NCI-H524 treated with DMSO at 0.1 percent for 48 hours (cell line): ENCODE results near the gene XKR8.

Experiments used
- DNase-seq: peaks from one replicate; lab custom pipeline; 2025; lab: John Stamatoyannopoulos, UW

Gene XKR8

GRCh38 chr1:27959792-27960603, at the start of gene XKR8:
Gene XKR8, plus strand, starts transcription at chr1:27959973. Its CDS starts 97 bp downstream, at chr1:27960070.
- DNase-seq = no peak

GRCh38 chr1:27912429-27912828, 47.3 kb upstream of the XKR8 start:
- no peak for DNase-seq

GRCh38 chr1:27915082-27915575, 44.6 kb upstream of the XKR8 start:
- no peak for DNase-seq

GRCh38 chr1:27922272-27922671, 37.5 kb upstream of the XKR8 start:
- DNase-seq = no peak

GRCh38 chr1:27928216-27928954, 31.4 kb upstream of the XKR8 start:
- DNase-seq = no peak

- no peak for DNase-seq
Observed at GRCh38 chr1:27931184-27931583, 28.6 kb upstream of the XKR8 start.

- DNase-seq = no peak
Observed at GRCh38 chr1:27931759-27932158, 28.0 kb upstream of the XKR8 start.

- DNase-seq = peak; percentile 72
Observed at GRCh38 chr1:27934818-27935549, 24.8 kb upstream of the XKR8 start, which contains the start of gene SMPDL3B. Gene SMPDL3B, plus strand, starts transcription at chr1:27935000. Its CDS starts 184 bp downstream, at chr1:27935184.

GRCh38 chr1:27935721-27936120, 24.1 kb upstream of the XKR8 start:
- peak; percentile 56 for DNase-seq

GRCh38 chr1:27936370-27936769, 23.4 kb upstream of the XKR8 start:
- DNase-seq = no peak

GRCh38 chr1:27937524-27937836, 22.3 kb upstream of the XKR8 start:
- DNase-seq = no peak

GRCh38 chr1:27938488-27938887, 21.3 kb upstream of the XKR8 start:
- DNase-seq = no peak

GRCh38 chr1:27940297-27940696, 19.5 kb upstream of the XKR8 start:
- no peak for DNase-seq

GRCh38 chr1:27940870-27941560, 18.8 kb upstream of the XKR8 start:
- no peak for DNase-seq

GRCh38 chr1:27941671-27942540, 17.9 kb upstream of the XKR8 start:
- no peak for DNase-seq

GRCh38 chr1:27945020-27945419, 14.8 kb upstream of the XKR8 start:
- no peak for DNase-seq

GRCh38 chr1:27949027-27949426, 10.7 kb upstream of the XKR8 start:
- DNase-seq = no peak

GRCh38 chr1:27951396-27951795, 8.4 kb upstream of the XKR8 start:
- no peak for DNase-seq

GRCh38 chr1:27952147-27952546, 7.6 kb upstream of the XKR8 start:
- DNase-seq = no peak

- no peak for DNase-seq
Observed at GRCh38 chr1:27954186-27954585, 5.6 kb upstream of the XKR8 start.

GRCh38 chr1:27955076-27955475, 4.7 kb upstream of the XKR8 start:
- no peak for DNase-seq
